A549 (cell line): Measurements from ENCODE around the gene MYO18A. TPM values are rescaled to one million over a fixed set of nuclear protein-coding genes. Genes with fewer than 3 reads are reported as not detected.

ENCODE experiments used
- ATAC-seq, 2 experiments: fragments of 200-7000 bp in 1 of 2; fragments of >200 bp in 1 of 2; cut with Nextera tagmentation in 1 of 2; cut with Tn5 transposase in 1 of 2; 3 replicates each; pipeline versions ENCODE4 v1.8.0 to v1.9.1; 2018 to 2020; ENCODE audit warnings: mild to moderate bottlenecking in 1 of 2, moderate library complexity in 1 of 2
- CTCF ChIA-PET: fragments of 300-600 bp; sonication (Branson Sonifier 250); formaldehyde crosslinking; extraction: SDS; loops from one replicate; lab custom pipeline; 2021; ENCODE audit warnings: antibody characterized with exemption, inconsistent platforms; lab: Yijun Ruan, JAX
- POLR2A ChIA-PET: fragments of 350-600 bp; formaldehyde crosslinking; extraction: SDS; loops from one replicate; lab custom pipeline; 2021; ENCODE audit warnings: antibody characterized with exemption, inconsistent platforms; lab: Yijun Ruan, JAX
- DNase-seq, 2 experiments: peaks; one replicate each; pipeline versions ENCODE4 v3.0.0 to v3.0.0-alpha.2; 2011 to 2016; ENCODE audit warnings: low read depth in 1 of 2, low spot score in 1 of 2
- FAIRE-seq: peaks from 2 replicates; lab custom pipeline; 2011; peaks lifted over from hg19 to GRCh38; lab: Jason Lieb, UNC
- H3K27ac ChIP-seq, 2 experiments: fragments of >200 bp; sonication (Bioruptor Twin); formaldehyde crosslinking; 3 replicates each; pipeline ENCODE4 v1.5.1; 2016 to 2017
- H3K4me1 ChIP-seq: fragments of >200 bp; sonication (Bioruptor Twin); formaldehyde crosslinking; 3 replicates; pipeline ENCODE4 v1.6.1; 2016
- H3K4me2 ChIP-seq: fragments of >200 bp; sonication (Bioruptor Twin); formaldehyde crosslinking; 3 replicates; pipeline ENCODE4 v1.6.1; 2016
- H3K4me3 ChIP-seq: fragments of >200 bp; sonication (Bioruptor Twin); formaldehyde crosslinking; 3 replicates; pipeline ENCODE4 v1.5.1; 2016
- H3K9me3 ChIP-seq: fragments of >200 bp; sonication (Bioruptor Twin); formaldehyde crosslinking; 3 replicates; pipeline ENCODE4 v1.6.1; 2016
- CHD2 ChIP-seq: fragments of 150-350 bp; IDR thresholded peaks from 2 replicates; pipeline ENCODE4 v1.6.1; 2014; ENCODE audit warnings: low read length; ENCODE audit not compliant: partially characterized antibody
- CTCF ChIP-seq: fragments of >200 bp; sonication (Bioruptor Twin); formaldehyde crosslinking; IDR thresholded peaks from 3 replicates; pipeline ENCODE4 v1.5.1; 2016
- EHF ChIP-seq: fragments of 250-450 bp; sonication (Bioruptor Pico); IDR thresholded peaks from 2 replicates; pipeline ENCODE4 v1.5.0; 2020; ENCODE audit warnings: mild to moderate bottlenecking
- ELK1 ChIP-seq: fragments of 150-350 bp; IDR thresholded peaks from 2 replicates; pipeline ENCODE4 v1.6.1; 2014; ENCODE audit warnings: low read depth, mild to moderate bottlenecking, low read length
- ESRRA ChIP-seq: fragments of 150-350 bp; IDR thresholded peaks from 2 replicates; pipeline ENCODE4 v1.6.1; 2014; ENCODE audit warnings: mild to moderate bottlenecking, low read length, borderline replicate concordance
- HDAC2 ChIP-seq: fragments of 200-600 bp; sonication (generic); IDR thresholded peaks from 2 replicates; pipeline ENCODE4 v1.6.1; 2016
- HES2 ChIP-seq: fragments of >200 bp; sonication (Bioruptor Twin); formaldehyde crosslinking; IDR thresholded peaks from 2 replicates; pipeline ENCODE4 v1.6.1; 2016
- HEYL ChIP-seq: fragments of 250-450 bp; sonication (Bioruptor Pico); IDR thresholded peaks from 2 replicates; pipeline ENCODE4 v1.8.0; 2021; ENCODE audit warnings: mild to moderate bottlenecking, moderate library complexity
- KDM1A ChIP-seq: fragments of 200-600 bp; sonication (generic); IDR thresholded peaks from 2 replicates; pipeline ENCODE4 v1.6.1; 2016; ENCODE audit warnings: low read depth, mild to moderate bottlenecking
- KDM5A ChIP-seq: fragments of 200-600 bp; sonication (generic); IDR thresholded peaks from 2 replicates; pipeline ENCODE4 v1.6.1; 2016; ENCODE audit warnings: antibody characterized with exemption, mild to moderate bottlenecking
- MYC ChIP-seq: IDR thresholded peaks from 2 replicates; pipeline ENCODE4 v1.6.1; 2012; ENCODE audit warnings: mild to moderate bottlenecking, inconsistent platforms, low read length, improper control_type of control experiment, borderline replicate concordance
- NPAS2 ChIP-seq: fragments of 250-450 bp; sonication (Bioruptor Pico); IDR thresholded peaks from 2 replicates; pipeline ENCODE4 v1.8.0; 2022; ENCODE audit warnings: mild to moderate bottlenecking, moderate library complexity, borderline replicate concordance
- PBX3 ChIP-seq: IDR thresholded peaks from 2 replicates; pipeline ENCODE4 v1.6.1; 2012
- RAD21 ChIP-seq, 2 experiments: fragments of >200 bp in 1 of 2; sonication (Bioruptor Twin) in 1 of 2; formaldehyde crosslinking in 1 of 2; IDR thresholded peaks in 1 of 2; conservative IDR thresholded peaks in 1 of 2; 2 replicates in 1 of 2; 3 replicates in 1 of 2; pipeline ENCODE4 v1.6.1; 2012 to 2018; ENCODE audit warnings: inconsistent platforms in 1 of 2
- RARB ChIP-seq: fragments of 250-450 bp; sonication (Bioruptor Pico); IDR thresholded peaks from 2 replicates; pipeline ENCODE4 v1.8.0; 2021; ENCODE audit warnings: mild to moderate bottlenecking, moderate library complexity
- REST ChIP-seq: fragments of 200-600 bp; sonication (generic); IDR thresholded peaks from 2 replicates; pipeline ENCODE4 v1.6.1; 2016; ENCODE audit warnings: antibody characterized with exemption, mild to moderate bottlenecking, moderate library complexity
- RNF2 ChIP-seq: fragments of 200-600 bp; sonication (generic); IDR thresholded peaks from 2 replicates; pipeline ENCODE4 v1.6.1; 2016; ENCODE audit warnings: low read depth, mild to moderate bottlenecking, antibody characterized with exemption, moderate library complexity, borderline replicate concordance
- SREBF2 ChIP-seq: fragments of 450-650 bp; IDR thresholded peaks from 2 replicates; pipeline ENCODE4 v1.6.1; 2014; ENCODE audit warnings: mild to moderate bottlenecking, moderate library complexity
- USF2 ChIP-seq: fragments of 450-650 bp; IDR thresholded peaks from 2 replicates; pipeline ENCODE4 v1.6.1; 2014; ENCODE audit warnings: antibody characterized with exemption
- WGBS: methylation state at CpG from one replicate; pipeline ENCODE4 v1.1.6; 2017; ENCODE audit errors: missing lambda C conversion rate; 5-methylcytosine and 5-hydroxymethylcytosine counted together
- polyA plus RNA-seq, 4 experiments: library from polyadenylated mRNA; depleted of rRNA in 3 of 4; stranded (reverse); fragments of >200 nt; fragmentation: RNase III in 1 of 4; extraction: RNeasy Plus Mini Kit Qiagen cat#74134 plus additional on column Dnase treatment in 1 of 4; gene quantifications; 2 replicates in 3 of 4; 3 replicates in 1 of 4; pipeline ENCODE4 v1.2.3, GENCODE V29; 2011 to 2017

Gene MYO18A
- polyA plus RNA-seq, 2 of the 4 experiments (the other 2 are of a cell fraction): 12.3 to 28.4 TPM

- no peak overlapping the region for H3K4me3 ChIP-seq
- ATAC-seq (no peak), DNase-seq (no peak), FAIRE-seq (no peak)
- TF ChIP-seq ESRRA: no peak
- no peak for TF ChIP-seq RARB (CRISPR knock-in tag)
- no peak for TF ChIP-seq NPAS2 (CRISPR knock-in tag)
- TF ChIP-seq HES2: no peak
- TF ChIP-seq MYC: no peak
- no peak for TF ChIP-seq KDM5A
- TF ChIP-seq SREBF2: no peak
- TF ChIP-seq USF2: no peak
- no peak for TF ChIP-seq KDM1A
- TF ChIP-seq REST: no peak
- no peak for TF ChIP-seq PBX3
- no peak for TF ChIP-seq RNF2
- TF ChIP-seq ELK1: no peak
- no peak for TF ChIP-seq EHF (CRISPR knock-in tag)
- H3K4me1 ChIP-seq: peaks cover 16% of the 10 kb centered on the region
- 68% methylated on average over 9 of the region's 9 CpGs for WGBS
- H3K9me3 ChIP-seq: no peaks in the 10 kb centered on the region
- H3K4me2 ChIP-seq: no peak overlapping the region
- H3K27ac ChIP-seq: no peak overlapping the region
- ChIA-PET POLR2A (no interaction called here), CTCF (interaction anchor here (0.6 to 30.4 kb wide), 9 partner anchors 86 to 476 kb away, joined by 3 to 1025 read pairs (median 5); partner anchors contain the start of gene PHF12)
Observed at GRCh38 chr17:29123111-29123510, 57.1 kb downstream of the MYO18A start.

- no peak overlapping the region for H3K27ac ChIP-seq
- ATAC-seq (no peak), FAIRE-seq (no peak), DNase-seq (no peak)
- H3K4me3 ChIP-seq: no peak overlapping the region
- POLR2A ChIA-PET: no interaction called here
- H3K9me3 ChIP-seq: no peaks in the 10 kb centered on the region
- CTCF ChIA-PET: interaction anchor here (2.5 to 30.4 kb wide), 2 partner anchors 98 to 163 kb away, joined by 19 to 1025 read pairs; partner anchors contain the start of gene PHF12
- TF ChIP-seq CTCF (no peak), RAD21 (conservative IDR thresholded peaks at IDR 0.05 in 1 of 2, IDR thresholded peaks at IDR 0.05 in 1 of 2) (no peak), HEYL (CRISPR knock-in tag) (no peak), HDAC2 (no peak), PBX3 (no peak), ESRRA (no peak), CHD2 (no peak)
- TF ChIP-seq, all 56 proteins: peak for 0
- Histone ChIP-seq H3K4me2 (no peak overlapping the region), H3K4me1 (peaks cover 16% of the 10 kb centered on the region)
- 93% methylated on average over 10 of the region's 10 CpGs for WGBS
Observed at GRCh38 chr17:29121442-29121841, 58.8 kb downstream of the MYO18A start.
